Right lobe of liver (tissue), 6 donors: ENCODE results near the gene SORL1-AS1.

ENCODE experiments used
- ATAC-seq, 4 donors: fragments of 200-7000 bp; cut with Tn5 transposase; one replicate each; pipeline ENCODE4 v1.9.1; 2020; ENCODE audit warnings: mild to moderate bottlenecking in 4 of 4, moderate library complexity in 4 of 4
- DNase-seq, 3 donors: peaks; one replicate each; pipeline ENCODE4 v3.0.0-alpha.2; 2020
- H3K27ac ChIP-seq, 3 donors: fragments of 200-600 bp; one replicate each; pipeline ENCODE4 v1.8.0; 2022
- H3K27me3 ChIP-seq, 2 donors: fragments of 200-600 bp; one replicate each; pipeline ENCODE4 v1.8.0; 2022
- H3K36me3 ChIP-seq, 4 donors: fragments of 200-600 bp; sonication (generic) in 1 of 4; one replicate each; pipeline versions ENCODE4 v1.5.1 to v1.8.0; 2017 to 2022; ENCODE audit warnings: control low read depth in 1 of 4
- H3K4me1 ChIP-seq, 4 donors: fragments of 200-600 bp; sonication (generic) in 1 of 4; one replicate each; pipeline versions ENCODE4 v1.5.1 to v1.8.0; 2017 to 2022; ENCODE audit warnings: control low read depth in 1 of 4
- H3K4me3 ChIP-seq, 3 donors: fragments of 200-600 bp; one replicate each; pipeline ENCODE4 v1.8.0; 2022
- H3K9me3 ChIP-seq, 4 donors: fragments of 200-600 bp; sonication (generic) in 1 of 4; one replicate each; pipeline versions ENCODE4 v1.5.1 to v1.8.0; 2017 to 2022; ENCODE audit warnings: control low read depth in 1 of 4
- POLR2A ChIP-seq: fragments of 450-650 bp; IDR thresholded peaks from one replicate; pipeline ENCODE4 v1.6.1; 2017; ENCODE audit warnings: antibody characterized with exemption, mild to moderate bottlenecking
- WGBS: methylation state at CpG from one replicate; pipeline ENCODE4 v1.1.6; 2018; ENCODE audit warnings: low coverage, low lambda C conversion rate; ENCODE audit not compliant: insufficient coverage; ENCODE audit errors: missing lambda C conversion rate; 5-methylcytosine and 5-hydroxymethylcytosine counted together
- intact Hi-C, 2 donors: fragments of 100-400 bp; cut with DNase I; formaldehyde crosslinking; loops; one replicate each; pipeline versions ENCODE4 v1.11.2 to v1.14.1; 2022
- TF ChIP-seq, protein P1 (sequence below), 4 donors: fragments of 200-600 bp in 3 of 4; fragments of 450-650 bp in 1 of 4; IDR thresholded peaks; one replicate each; pipeline versions ENCODE4 v1.5.1 to v1.8.0; 2016 to 2022; ENCODE audit warnings: antibody characterized with exemption in 4 of 4, mild to moderate bottlenecking in 2 of 4
- donor health status: DM: no; HTN: yes; CAD: no.
- donor health status: DM: no; HTN: no; CAD: no.
- donor health status: DM: no; HTN: no; CAD: no.
- donor health status: DM: no; HTN: yes; CAD: no.
- donor health status: DM: no; HTN: yes; CAD: no.

The SORL1-AS1 gene

DNA sequence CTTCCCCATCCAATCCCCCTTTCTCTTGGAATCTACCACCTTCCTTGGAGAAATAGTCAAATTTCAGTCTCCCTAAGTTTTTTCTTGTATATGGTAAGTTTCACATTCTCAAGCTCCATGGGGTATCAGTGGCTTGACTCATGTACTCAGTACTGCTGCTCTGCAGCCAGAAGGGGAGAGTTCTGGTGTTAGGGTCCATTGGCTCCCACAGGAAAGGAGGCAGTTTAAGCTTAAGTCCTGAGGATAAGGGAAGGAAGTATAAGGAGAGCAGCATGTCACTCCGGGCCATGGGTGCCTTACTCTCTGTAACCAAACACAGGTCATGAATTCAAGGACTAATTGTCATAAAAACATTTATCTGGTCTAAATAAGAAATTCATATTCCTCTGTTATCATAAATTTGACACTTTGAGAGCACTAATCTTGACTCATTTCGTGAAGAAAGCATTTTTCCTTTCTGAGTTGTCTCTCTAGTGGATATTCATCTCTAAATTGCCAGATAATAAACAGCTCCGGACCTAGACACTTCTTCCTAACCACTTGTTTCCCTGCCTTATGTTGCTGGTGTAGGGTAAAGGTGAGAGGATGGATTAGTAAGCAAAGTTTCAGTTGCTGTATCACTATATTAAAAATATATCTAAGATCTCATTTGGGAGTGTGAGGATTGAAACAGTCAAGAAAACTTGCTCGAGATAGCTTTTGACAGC is 20.8 kb downstream of the SORL1-AS1 start:
- WGBS, result 73% methylated on average over 4 of the region's 4 CpGs
- no peak for ATAC-seq
- no peak for DNase-seq

DNA sequence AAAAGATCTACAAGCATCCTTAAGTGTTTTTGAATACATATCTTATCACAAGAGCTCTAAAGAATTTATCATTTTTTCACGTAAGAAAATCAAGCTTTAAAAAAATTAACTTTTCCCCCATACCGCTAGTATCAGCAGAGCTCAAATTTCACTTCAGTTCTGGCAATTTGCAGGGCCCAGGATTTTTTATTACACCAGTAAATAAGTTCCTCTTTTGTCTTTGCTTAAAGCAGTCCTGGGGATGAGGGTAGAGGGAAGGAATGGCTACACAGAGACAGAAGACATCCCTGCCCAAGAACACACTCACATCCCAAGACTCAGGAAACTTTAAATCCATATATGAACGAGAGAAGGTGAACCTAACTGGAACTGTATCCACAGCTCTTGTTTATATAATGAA is 23.2 kb downstream of the SORL1-AS1 start:
- Histone ChIP-seq H3K4me3 (no peak overlapping the region), H3K36me3 (no peaks in the 10 kb centered on the region), H3K4me1 (no peaks in the 10 kb centered on the region), H3K27ac (no peak overlapping the region), H3K9me3 (no peaks in the 10 kb centered on the region), H3K27me3 (no peaks in the 10 kb centered on the region)
- 37% methylated on average over 3 of the region's 3 CpGs for WGBS
- no peak for DNase-seq
- intact Hi-C loops, result no loop called here
- no peak for ATAC-seq
- TF ChIP-seq, protein P1, sequence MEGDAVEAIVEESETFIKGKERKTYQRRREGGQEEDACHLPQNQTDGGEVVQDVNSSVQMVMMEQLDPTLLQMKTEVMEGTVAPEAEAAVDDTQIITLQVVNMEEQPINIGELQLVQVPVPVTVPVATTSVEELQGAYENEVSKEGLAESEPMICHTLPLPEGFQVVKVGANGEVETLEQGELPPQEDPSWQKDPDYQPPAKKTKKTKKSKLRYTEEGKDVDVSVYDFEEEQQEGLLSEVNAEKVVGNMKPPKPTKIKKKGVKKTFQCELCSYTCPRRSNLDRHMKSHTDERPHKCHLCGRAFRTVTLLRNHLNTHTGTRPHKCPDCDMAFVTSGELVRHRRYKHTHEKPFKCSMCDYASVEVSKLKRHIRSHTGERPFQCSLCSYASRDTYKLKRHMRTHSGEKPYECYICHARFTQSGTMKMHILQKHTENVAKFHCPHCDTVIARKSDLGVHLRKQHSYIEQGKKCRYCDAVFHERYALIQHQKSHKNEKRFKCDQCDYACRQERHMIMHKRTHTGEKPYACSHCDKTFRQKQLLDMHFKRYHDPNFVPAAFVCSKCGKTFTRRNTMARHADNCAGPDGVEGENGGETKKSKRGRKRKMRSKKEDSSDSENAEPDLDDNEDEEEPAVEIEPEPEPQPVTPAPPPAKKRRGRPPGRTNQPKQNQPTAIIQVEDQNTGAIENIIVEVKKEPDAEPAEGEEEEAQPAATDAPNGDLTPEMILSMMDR (IDR thresholded peaks at IDR 0.05), result no peak
- no peak for TF ChIP-seq POLR2A

More for the DNA sequence above, 20.8 kb downstream of the SORL1-AS1 start:
- no peaks in the 10 kb centered on the region for H3K27me3 ChIP-seq
- no peak overlapping the region for H3K27ac ChIP-seq
- no peaks in the 10 kb centered on the region for H3K9me3 ChIP-seq
- H3K36me3 ChIP-seq, result no peaks in the 10 kb centered on the region
- peaks cover 0 to 5% (median 0%) of the 10 kb centered on the region in 4 donors for H3K4me1 ChIP-seq
- intact Hi-C loops, result no loop called here
- TF ChIP-seq POLR2A, result no peak
- TF ChIP-seq, protein P1 (IDR thresholded peaks at IDR 0.05), result no peak
- no peak overlapping the region for H3K4me3 ChIP-seq

DNA sequence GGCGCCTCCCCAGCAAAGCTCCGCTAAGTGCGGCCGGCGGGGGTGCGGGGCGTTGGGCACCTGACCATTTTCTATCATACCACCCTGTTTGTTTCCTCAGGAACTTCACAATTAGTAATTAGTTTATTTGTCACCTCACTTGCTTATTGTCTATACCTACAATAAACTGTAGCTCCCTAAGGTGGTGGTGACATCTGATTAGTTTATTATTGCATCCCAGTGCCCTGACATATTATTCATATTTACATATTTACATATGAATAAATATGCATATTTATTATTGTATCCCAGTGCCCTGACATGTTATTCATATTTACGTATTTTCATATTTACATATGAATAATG is 25.4 kb downstream of the SORL1-AS1 start:
- H3K36me3 ChIP-seq, result no peaks in the 10 kb centered on the region
- WGBS, result 48% methylated on average over 2 of the region's 8 CpGs

DNA sequence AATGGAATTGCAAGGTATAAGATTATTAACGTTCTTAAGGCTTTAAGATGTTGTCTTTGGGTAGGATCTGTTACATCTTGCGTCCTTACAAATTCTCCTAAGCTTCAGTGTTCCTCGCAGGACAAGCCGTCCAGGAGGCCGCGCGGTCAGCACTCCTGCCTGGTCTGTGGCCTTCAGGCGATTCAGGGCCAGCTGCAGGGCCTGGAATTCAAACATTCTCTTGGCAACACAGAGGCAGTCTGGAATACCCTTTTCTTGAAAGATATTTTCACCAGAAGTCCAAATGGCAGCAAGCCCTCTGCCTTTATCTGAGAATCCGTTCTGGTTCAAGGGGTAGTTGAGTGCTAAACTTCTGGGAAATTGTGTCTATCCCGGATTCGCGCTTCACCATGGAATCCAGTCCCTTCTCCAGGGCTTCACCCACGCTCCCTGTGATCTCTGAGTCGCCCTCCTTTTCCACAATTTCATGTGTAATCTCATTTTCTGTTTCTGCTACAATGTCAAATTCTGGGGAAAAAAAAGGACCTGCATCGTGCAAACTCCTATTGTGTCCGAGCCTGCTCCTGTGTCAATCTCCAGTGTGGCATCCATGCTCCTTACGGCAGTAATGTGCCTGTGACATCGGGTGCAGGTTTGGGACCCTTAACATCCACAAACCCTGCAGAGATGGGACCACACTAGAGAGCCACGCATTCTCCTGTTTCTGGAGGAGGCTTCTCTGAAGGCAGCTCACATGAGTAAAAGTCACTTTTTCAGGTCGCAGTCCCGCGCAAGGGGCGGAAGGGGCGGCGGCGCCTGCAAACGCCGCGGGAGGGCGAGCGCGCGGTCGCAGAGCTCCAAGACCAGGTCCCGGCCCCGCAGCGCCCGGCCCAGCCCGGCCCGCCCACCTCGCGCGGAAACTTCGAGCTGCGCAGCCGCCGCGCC is 26.0 kb downstream of the SORL1-AS1 start:
- 45% methylated on average over 28 of the region's 48 CpGs for WGBS
- H3K36me3 ChIP-seq, result no peaks in the 10 kb centered on the region
- DNase-seq (peak; percentile 71 to 77 (median 73)), ATAC-seq (peak; percentile 92 to 96 (median 96))
- intact Hi-C loops, result no loop called here
- TF ChIP-seq POLR2A, result no peak
- TF ChIP-seq, protein P1 (IDR thresholded peaks at IDR 0.05), result peak; percentile 22 to 35 (median 30)
- H3K27ac ChIP-seq, result no peak overlapping the region
- H3K27me3 ChIP-seq, result no peaks in the 10 kb centered on the region
- no peaks in the 10 kb centered on the region for H3K4me1 ChIP-seq
- H3K9me3 ChIP-seq, result no peaks in the 10 kb centered on the region
- H3K4me3 ChIP-seq, result peak overlapping the region; percentile 4 to 36 (median 18)

More for the DNA sequence above, 25.4 kb downstream of the SORL1-AS1 start:
- intact Hi-C loops, result no loop called here
- Histone ChIP-seq H3K27ac (no peak overlapping the region), H3K9me3 (no peaks in the 10 kb centered on the region), H3K27me3 (no peaks in the 10 kb centered on the region), H3K4me1 (no peaks in the 10 kb centered on the region), H3K4me3 (peak overlapping the region; percentile 4 to 36 (median 18))
- ATAC-seq (no peak), DNase-seq (no peak)
- TF ChIP-seq, protein P1 (IDR thresholded peaks at IDR 0.05), result no peak
- no peak for TF ChIP-seq POLR2A
